ENCODE measurements around the gene CDK18.
"Not testable (repeated sequence)": the region's sequence is repeated elsewhere in the genome, so short reads cannot be mapped to it uniquely, and the experiment has no call there.

The CDK18 gene

GRCh38 chr1:205504311-205505075 lies at the start of gene CDK18:
CDK18 (plus strand) TSS chr1:205504669; CDS start chr1:205523168, 18,499 bp downstream.
- peak; percentile 85 for DNase-seq (ENCODE audit: low spot score)

DNA sequence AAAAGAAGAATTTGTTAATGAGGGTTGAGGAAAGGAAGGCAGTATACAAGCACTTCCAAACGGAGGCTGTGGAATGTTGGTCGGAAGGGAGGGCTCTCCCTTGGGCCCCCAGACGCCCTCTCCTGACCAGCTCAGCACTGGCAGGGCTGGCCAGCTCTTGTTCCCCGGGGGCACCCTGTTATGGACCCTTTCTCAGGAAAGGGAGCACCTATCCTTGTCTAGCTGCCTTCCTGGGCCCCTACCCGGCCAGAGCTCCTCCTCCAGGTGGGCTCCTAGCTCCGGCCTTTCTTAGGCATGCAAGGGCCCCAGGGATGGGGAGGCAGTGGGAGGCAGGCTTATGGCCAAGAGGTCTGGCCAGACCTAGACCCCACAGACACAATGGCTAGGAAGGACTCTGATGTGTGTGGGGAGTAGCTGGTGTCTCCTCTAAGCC lies 49.5 kb upstream of the CDK18 start:
- DNase-seq (ENCODE audit: low spot score): no peak

- DNase-seq (ENCODE audit: low spot score): no peak
Measured at GRCh38 chr1:205455581-205456382, 48.7 kb upstream of the CDK18 start, which contains the start of gene BLACAT1. BLACAT1 (minus strand) TSS chr1:205456045.

DNA sequence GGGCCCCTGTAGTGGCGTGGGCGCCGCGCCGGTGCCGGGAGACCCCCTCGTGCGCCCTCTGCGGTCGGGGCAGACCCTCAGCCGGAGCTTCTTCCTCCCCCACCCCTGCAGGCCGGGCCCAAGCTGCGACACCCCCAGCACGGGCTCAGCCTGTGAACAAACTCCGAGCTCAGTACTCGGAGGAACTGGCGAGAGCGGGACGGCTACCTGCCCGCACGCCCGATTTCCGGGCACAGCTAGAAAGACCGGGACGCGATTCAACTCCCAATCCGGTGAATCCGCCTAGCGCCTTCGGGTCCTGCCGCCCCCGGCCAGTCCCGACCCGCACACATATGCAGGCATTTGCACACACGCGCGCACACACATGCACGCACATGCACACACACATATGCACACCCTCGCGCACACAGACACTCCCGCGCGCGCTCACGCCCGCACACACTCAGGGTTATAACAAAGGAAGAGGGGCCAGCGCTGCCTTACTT lies 48.0 kb upstream of the CDK18 start:
- DNase-seq (ENCODE audit: low spot score): no peak

DNA sequence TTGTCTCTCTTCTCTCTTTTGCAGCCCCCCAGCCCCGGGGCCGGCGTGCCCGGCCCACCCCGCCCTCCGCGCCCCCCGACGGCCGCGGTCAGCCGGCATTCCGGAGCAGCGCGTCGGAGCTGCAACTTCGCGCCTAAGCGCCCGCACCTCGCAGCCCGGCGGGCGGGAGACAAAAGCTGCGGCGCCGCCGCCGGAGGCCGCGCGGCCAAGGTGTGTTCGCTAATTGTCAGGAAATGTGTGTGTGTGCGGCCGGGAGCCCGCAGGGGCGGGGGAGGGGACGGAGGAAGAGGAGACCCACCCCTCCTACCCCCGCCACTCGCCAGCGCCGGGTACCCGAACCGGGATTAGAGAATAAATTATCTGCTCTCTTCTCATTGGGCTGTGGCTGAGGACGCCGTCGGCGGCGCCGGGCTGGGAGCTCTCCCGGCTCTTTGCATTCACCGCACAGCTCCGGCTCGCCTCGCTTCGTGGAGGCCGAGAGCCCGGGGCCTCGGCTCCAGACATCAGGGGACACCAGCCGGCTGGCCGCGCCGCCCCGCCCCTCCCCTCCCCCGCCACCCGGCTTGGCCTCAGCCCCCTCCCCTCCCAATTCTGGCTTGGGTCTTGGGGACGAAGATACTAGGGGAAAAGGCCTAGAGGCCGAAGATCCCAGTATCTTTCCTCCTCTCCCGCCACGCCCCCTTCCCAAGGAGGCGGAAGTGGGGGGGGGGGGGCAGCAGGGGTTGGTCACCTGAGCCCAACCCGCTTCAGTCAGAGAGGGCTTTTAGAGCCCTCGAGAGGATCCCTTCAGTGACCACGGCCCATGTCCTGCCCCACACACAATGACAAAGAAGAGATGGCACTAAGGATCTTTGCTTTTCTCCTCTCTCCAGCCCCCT lies 47.4 kb upstream of the CDK18 start:
- DNase-seq (ENCODE audit: low spot score): no peak

- DNase-seq (ENCODE audit: low spot score): peak; percentile 67
Measured at GRCh38 chr1:205458777-205459566, 45.5 kb upstream of the CDK18 start.

DNA sequence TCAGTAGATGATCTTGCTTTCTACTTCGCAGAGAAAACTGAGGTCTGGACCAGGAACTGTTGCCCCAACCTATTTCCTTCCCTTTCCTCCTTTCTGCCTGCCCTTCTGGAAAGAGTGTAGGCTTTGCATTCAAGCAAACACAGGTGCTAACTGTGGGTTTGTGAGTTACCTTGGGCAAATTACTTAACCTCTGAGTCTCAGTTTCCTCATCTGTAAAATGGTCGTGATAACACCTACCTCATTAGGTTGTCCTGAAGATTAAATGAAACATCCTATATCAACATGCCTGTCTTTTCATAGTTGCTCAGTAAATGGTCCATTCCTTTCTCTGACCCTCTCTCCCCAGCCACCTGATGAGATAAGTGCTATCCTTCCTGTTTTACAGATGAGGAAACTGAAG lies 39.1 kb upstream of the CDK18 start:
- DNase-seq (ENCODE audit: low spot score): no peak

DNA sequence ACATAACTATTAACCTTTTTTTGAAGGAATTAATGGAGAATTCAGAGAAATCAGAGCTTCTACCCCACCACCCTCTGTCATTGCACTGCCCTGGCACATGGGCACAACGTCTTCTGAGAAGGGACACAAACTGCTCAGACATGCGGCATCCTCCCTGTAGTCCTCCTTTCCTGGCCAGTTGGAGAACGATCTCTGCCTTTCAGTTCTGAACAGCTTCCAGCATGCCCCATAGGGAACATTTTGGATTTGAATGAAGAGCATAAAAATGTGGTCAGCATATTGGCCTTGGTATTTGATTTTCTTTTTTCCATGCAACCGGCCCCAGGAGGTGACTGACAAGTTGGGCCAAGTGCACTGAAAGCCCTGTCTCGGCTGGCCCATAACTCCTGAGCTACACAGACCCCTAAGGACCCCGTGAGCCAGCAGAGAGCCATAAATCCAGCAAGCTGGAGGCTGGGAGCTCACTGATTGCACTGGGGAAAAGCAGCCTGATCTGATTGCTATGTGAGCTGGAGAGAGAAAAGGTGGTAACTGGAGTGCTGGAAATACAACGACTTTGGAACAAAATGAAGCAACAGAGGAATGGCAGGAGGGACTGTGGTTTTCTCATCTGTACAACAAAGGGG lies 37.8 kb upstream of the CDK18 start:
- DNase-seq (ENCODE audit: low spot score): no peak

DNA sequence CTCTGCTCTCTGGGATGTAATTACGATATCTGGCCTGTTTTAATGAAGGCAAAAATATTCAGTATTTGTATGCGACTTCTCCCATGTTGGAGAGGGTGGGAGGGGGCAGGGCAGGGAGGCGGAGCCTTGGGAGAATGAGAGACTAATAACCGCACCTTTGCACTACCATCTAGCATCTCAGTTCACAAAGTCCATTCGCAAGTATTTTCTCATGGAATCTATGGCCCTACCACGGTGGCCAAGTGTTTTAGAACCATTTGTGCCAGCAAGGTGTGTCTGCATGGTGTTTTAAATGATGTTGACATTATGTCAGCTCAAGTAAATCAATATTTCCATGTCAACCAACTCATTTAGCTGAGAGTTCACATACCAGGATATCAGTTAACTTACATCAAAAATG lies 34.3 kb upstream of the CDK18 start:
- DNase-seq (ENCODE audit: low spot score): no peak

GRCh38 chr1:205472737-205473441 lies 31.6 kb upstream of the CDK18 start:
- no peak for DNase-seq (ENCODE audit: low spot score)

- no peak for DNase-seq (ENCODE audit: low spot score)
Measured at GRCh38 chr1:205473475-205473874, 31.0 kb upstream of the CDK18 start.

GRCh38 chr1:205473966-205474365 lies 30.5 kb upstream of the CDK18 start:
- DNase-seq (ENCODE audit: low spot score): no peak

DNA sequence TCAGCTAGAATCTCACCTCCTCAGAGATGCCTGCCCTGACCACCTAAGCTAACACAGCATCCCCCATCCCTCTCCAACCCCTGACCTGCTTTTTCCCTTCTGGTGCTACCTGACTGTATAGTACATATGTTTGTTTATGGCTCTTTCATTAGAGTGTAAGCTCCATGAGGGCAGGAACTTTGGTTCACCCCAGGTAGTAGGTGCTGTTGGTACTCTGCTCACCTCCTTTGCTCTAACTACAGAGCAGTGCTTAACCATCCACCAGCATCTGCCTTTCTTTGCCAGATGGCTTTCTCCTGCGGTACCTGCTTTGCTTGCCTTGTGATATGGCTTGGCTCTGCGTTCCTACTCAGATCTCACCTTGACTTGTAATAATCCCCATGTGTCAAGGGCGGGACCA lies 29.9 kb upstream of the CDK18 start:
- no peak for DNase-seq (ENCODE audit: low spot score)

DNA sequence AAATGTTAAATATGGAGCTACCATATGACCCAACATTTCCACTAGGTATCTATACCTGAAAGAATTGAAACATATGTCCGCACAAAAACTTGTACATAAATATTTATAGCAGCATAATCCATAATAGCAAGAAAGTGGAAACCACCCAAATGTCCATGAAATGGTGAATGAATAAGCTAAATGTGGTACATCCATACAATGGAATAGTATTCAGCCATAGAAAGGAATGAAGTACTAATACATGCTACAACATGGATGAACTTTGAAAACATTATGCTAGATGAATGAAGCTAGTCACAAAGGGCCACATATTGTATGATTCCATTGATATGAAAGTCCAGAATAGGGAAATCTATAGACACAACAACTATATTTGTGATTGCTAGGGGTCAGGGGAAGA lies 28.6 kb upstream of the CDK18 start:
- DNase-seq (ENCODE audit: low spot score): no peak

GRCh38 chr1:205476648-205477047 lies 27.8 kb upstream of the CDK18 start:
- DNase-seq (ENCODE audit: low spot score): no peak

DNA sequence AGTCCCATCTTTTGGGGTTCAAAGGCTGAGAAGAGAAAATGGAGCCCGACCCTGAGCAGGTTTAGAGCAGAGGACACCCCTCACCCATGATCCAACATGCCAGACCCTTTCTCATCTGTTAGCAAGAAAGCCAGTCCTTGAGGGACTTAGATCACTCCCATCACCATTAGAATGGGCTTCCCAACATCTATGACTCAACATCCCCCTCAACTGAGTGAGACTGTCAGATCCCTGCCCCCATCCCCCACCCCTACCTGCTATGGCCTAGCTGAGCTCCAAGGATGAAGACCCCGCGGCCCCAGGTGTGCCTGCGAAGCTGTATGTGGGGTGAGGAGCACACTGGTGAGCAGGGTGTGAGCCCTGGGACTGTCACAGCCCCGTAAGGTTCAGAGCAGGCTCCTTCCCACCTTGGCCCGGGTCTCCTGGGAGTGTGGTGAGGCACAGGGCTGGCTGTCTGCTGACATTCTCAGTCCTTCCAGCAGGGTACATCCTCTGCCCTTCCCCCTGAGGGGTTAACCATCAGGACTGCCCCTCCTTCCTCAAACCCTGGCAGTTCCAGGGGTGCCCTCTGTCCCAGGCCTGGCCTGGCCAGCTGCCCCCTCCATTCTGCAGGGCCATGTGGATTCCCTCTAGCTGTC lies 27.2 kb upstream of the CDK18 start:
- DNase-seq (ENCODE audit: low spot score): no peak

GRCh38 chr1:205477759-205478247 lies 26.7 kb upstream of the CDK18 start:
- no peak for DNase-seq (ENCODE audit: low spot score)

DNA sequence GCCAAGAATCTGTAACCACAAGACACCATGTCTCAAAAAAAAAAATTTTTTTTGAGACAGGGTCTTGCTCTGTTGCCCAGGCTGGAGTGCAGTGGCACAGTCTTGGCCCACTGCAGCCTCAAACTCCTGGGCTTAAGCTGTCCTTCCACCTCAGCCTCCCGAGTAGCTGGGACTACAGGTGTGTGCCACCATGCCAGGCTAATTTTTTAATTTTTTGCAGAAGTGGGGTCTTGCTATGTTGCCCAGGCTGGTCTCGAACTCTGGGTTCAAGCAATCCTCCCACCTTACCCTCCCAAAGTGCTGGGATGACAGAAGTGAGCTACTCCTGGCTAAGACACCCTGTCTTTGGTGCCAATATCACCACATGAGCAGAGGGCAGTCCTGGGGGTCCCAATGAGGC lies 25.5 kb upstream of the CDK18 start:
- DNase-seq (ENCODE audit: low spot score): not testable (repeated sequence)

DNA sequence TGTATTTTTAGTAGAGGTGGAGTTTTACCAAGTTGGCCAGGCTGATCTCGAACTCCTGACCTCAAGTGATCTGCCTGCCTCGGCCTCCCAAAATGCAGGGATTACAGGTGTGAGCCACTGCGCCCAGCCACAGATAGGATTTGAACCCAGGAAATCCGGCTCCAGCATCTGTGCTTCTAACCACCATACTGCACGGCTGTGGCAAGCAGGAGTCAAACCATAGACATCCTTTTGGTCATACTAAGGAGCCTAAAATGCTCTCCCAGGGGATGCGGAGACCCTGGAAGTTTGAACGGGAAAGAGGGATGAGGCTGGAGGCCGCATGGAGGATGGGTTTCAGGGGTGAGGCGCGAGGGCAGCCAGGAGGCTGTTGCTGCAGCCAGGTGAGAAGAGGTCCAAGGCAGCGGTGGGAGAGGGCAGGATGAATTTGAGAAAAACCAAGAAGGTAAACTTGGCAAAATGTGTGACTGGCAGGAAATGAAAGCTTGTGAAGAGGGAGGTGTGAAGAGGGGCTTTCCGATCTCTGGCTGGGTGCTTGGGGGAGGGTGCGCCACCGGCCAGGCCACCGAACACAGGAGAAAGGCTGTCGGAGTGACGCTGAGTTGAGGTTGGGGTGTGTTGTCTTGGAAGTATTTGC lies 24.0 kb upstream of the CDK18 start:
- no peak for DNase-seq (ENCODE audit: low spot score)
